GM19025 (cell line): ENCODE measurements around the gene ZNF681.
"Not testable (repeated sequence)": the region's sequence is repeated elsewhere in the genome, so short reads cannot be mapped to it uniquely, and the experiment has no call there.

Experiments
- ATAC-seq: cut with Tn5 transposase; IDR thresholded peaks from one replicate; pipeline ENCODE4 v1.9.1; 2021; ENCODE audit warnings: mild to moderate bottlenecking, low read depth, moderate library complexity; ENCODE audit not compliant: unreplicated experiment

Gene ZNF681

GRCh38 chr19:23699521-23699860, 59.2 kb downstream of the ZNF681 start:
- no peak for ATAC-seq

- no peak for ATAC-seq
These were observed 59.8 kb downstream of the ZNF681 start for GRCh38 chr19:23698711-23699520.

- ATAC-seq = not testable (repeated sequence)
These were observed 65.8 kb downstream of the ZNF681 start for GRCh38 chr19:23692937-23693336.
